NCI-H345 treated with DMSO at 0.1 percent for 48 hours (cell line): ENCODE data around the gene RAPGEF5.

ENCODE experiments used
- DNase-seq: peaks from one replicate; lab custom pipeline; 2025; ENCODE audit not compliant: unreplicated experiment; lab: John Stamatoyannopoulos, UW

The RAPGEF5 gene

DNA sequence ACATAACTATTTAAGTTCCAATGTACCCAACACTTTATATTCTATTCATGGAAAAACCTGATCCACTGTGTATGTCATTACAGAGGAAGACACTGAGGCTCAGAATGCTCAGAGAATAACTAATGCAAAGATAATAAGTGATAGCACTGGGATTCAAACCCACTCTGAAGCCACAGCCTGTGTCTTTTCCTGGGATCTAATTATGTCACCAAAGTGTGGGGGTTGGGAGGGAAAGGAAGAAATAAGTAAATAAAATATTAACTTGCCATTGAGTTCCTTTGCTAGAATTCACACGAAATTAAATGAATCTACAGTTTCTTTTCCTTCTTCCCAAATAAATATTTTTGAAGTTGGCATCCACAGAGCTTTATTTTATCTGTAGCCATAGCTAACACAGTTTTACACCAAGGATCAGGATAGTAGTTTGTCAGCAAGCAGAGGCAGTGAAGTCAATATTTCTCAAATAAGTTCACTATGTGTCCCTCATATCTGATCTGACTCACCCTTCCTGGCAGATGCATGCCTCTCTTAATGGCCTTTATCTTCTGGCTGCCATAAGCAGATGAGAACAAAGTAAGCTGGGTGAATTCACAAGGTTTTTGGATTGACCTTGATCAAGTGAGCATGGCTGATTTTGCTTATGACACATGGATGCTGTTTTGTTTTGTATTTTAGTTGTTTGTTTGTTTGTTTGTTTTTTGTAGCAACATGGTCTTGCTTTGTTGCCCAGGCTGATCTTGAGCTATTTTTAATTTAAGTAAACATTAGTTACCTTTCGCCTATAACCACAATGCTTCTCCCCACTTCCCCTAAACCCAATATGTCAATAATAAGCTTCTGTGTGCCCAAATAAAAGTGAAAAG is 6.3 kb downstream of the RAPGEF5 start:
- no peak for DNase-seq

DNA sequence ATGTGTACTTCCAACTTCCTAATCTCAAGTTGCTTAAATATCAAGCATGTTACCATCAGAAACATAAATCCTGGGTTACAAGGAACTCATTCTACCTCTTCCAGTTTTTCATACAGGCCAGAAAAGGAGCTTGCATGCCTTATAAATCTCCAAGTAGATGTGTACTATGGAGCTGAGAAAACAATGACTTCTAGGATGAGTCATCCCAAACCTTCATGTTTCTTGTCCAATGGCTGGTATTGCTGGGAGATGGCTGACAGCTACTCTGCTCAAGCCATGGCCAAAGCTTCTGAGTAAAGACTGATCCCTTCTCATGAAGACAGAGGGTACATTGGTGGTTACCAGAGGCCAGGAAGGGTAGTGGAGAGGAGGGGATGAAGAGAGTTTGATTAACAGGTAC is 8.6 kb downstream of the RAPGEF5 start:
- DNase-seq, result no peak

DNA sequence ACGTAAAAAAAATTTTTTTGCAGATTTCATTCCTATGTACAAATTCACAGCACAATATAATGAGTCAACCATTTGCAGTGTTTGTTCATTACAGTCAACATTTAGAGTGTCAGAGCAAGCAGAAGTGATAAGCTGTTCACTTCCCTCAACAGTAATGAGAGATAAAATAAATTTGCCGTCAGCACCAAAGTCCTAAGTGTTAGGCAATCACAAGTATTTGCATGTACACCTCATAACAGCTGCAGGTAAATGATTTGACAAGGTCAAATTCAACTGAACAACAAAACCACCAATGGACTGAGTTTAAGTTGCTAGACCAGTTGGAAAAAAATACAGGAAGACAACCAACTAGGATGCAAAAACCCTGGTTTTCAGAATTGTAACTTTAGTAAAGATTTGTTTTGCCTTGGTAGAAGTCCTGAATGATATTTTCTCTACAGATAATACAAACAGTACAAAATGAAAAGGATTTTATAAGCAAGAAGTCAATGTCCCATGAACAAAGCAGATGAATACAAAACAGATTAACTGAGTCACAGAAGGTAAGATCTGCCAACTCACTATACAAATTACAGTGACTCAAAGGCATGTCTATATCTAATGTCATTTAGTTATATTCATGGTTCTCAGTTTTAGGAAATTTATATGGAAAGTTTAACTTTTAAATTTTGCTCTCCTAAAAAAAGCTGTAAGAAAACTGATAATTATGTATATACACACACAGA is 10.4 kb downstream of the RAPGEF5 start:
- peak; percentile 20 for DNase-seq

GRCh38 chr7:22344655-22345054 is 12.3 kb downstream of the RAPGEF5 start:
- no peak for DNase-seq

GRCh38 chr7:22343612-22344011 is 13.3 kb downstream of the RAPGEF5 start:
- no peak for DNase-seq

- DNase-seq, result no peak
Observed at GRCh38 chr7:22343071-22343470, 13.9 kb downstream of the RAPGEF5 start.

DNA sequence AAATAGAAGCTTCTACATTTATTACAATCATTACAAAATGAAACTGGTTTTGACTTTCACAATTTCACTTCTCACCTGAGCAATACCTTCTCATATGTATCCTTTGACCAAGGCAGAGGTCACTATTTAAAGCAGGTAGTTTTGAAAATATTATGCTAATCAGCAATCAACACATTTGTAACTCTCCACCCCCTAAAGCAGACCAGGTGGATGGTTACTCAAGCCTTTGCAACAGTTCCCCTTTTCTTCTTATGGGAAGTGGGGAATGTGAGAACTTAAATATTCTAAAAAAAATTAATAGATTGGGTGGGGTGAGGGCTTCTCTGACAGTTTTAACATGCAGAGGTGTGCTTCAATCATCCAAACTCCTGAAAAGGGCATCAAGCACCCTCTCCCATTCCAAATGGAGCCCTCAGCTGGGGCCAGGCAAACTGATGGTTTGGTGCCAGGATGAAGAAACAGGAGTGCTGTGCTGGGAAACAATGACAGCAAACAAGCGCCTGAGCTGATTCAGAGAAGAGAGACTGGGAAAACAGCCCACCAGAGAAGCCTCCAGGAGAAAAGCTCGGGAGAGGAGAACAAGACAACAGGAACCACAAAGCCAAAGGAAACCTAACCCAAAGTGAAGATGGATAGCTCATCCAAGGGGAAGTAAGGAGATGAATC is 17.1 kb downstream of the RAPGEF5 start:
- DNase-seq, result no peak

- DNase-seq, result no peak
Observed at GRCh38 chr7:22338877-22339276, 18.1 kb downstream of the RAPGEF5 start.

- no peak for DNase-seq
Observed at GRCh38 chr7:22338411-22338810, 18.5 kb downstream of the RAPGEF5 start.

DNA sequence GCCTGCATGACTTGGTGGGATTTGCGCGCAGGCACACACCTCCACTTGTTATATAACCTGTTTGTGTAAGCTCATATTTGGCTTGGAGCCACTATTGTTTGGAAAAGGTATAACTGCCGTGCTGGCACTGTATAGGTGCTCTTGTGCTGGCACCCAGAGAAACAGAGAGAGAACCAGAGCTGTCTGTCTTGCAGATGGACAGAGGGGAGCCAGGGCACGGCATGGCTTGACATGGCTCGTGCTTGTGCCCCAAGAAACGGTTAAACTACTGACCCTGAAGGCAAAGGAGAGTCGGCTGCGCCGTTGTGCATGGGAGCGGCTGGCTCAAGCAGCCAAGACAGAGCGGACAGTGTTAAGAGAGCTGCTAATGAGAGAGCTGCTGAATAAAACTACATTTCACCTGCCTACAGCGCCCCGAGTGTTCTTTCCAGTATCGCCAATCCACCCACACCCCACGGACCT is 23.2 kb downstream of the RAPGEF5 start:
- peak; percentile 88 for DNase-seq

DNA sequence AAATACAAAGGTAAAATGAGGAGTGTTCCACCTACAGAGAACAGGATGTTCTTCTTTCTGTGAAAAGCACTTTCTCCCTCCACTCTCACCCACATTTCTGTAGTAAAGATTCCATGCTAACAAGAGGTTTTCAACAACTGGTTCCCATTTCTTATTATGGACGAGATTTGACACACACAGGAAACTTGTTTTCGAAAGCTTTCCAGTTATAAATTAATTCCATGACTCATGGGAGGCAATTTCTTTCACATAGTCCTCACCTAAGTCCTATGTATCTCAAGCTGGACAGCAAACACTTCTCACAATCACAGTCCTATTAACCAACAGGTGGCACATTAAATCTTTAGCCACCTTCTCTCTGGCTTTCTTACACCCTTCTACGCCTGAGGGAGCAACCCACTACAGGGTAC is 24.5 kb downstream of the RAPGEF5 start:
- DNase-seq, result no peak

DNA sequence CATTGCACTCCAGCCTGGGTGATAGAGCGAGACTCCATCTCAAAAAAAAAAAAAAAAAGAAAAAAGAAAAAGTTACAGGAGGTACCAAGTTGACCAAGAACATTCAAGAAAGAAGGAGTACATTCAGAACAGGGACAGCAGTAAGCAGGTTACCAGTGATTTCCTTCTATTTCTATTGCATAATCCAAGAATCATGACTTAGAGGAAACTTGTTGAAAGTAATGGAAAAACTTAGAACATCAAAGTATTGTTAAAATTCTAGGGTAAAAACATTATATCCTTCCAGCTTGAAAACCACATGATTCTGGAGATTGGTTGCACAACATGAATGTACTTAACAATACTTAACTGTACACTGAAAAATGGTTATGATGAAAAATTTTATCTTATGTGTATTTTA is 25.2 kb downstream of the RAPGEF5 start:
- no peak for DNase-seq

GRCh38 chr7:22330903-22331302 is 26.1 kb downstream of the RAPGEF5 start:
- no peak for DNase-seq

- no peak for DNase-seq
Observed at GRCh38 chr7:22329816-22330524, 27.0 kb downstream of the RAPGEF5 start.

- DNase-seq, result no peak
Observed at GRCh38 chr7:22326181-22326580, 30.8 kb downstream of the RAPGEF5 start.

DNA sequence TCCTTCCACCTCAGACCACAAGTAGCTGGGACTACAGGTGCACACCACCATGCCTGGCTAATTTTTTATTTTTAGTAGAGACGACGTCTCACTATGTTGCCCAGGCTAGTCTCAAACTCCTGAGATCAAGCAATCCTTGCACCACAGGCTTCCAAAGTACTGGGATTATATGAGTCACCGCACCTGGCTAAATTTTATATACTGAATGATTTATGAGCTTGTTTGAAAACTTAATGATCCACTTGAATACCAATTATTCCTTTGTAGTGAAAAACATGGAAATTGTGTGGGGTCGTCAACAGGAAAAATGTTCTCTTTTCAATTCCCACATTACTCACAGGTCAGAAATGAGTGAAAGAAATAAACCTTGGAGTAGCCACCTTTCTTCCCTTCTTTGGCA is 31.3 kb downstream of the RAPGEF5 start:
- no peak for DNase-seq

- no peak for DNase-seq
Observed at GRCh38 chr7:22323714-22324113, 33.2 kb downstream of the RAPGEF5 start.

DNA sequence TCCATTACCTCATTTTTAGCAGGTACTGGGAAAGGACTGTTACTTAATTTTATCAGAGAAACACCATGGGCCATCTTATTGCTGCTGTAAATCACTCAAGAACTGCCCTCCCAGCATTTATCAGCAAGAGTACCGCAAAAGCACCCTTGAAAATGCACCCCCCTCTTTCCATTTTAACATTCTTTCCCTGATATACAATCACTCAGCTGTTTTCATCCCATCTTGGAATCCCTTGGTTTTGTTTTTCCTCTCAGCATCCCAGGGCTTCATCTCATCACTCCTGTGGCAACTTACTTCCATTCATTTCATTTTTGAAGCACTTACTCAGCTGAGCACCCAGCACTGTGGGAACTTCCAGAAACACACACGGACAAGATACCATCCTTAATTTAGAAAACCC is 36.5 kb downstream of the RAPGEF5 start:
- DNase-seq, result no peak

DNA sequence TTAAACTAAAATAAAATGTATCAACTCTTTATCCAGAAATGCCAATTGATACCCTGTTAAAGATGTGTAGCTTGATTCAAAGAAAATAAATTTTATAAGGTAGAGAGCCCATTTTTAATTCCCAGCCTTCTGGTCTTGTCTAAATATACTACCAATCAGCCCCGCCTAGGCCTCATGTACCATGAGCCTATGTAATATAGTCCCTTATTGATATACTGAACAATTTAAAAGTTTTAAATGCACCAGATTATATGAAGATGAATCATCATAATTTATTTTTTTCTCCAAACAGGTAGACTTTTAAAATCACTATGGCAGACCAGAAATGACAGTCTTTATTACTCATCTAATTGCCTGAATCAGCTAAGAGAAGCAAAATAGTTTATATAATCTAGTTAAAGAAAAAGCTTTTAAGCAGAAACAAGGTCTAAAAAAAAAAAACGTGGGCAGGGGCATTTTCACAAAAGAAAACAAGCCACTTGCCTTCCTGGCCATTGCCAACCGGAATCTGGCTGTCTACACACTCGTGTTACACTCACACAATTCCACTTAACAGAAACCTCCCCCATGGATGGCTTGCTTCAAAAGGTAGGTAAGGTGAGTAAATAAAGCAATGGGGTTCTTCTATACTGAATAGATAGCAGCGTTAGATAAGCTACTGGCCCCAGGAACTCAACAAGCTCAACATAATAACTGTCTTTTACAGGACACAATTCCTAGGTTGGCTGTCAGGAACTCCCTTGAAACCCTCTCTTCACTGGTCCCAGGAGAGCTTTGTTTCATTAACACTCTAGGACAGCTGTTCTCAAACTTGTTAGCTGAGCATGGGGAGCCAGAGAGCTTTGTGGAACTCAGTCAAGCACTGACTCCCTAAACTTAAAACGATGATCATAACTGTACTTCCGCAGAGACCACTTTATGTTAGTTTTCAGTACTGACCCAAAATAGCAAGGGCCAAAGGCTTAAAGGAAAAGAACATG is 37.2 kb downstream of the RAPGEF5 start:
- DNase-seq, result peak; percentile 98

GRCh38 chr7:22318376-22318775 is 38.6 kb downstream of the RAPGEF5 start:
- no peak for DNase-seq
